HL-60 (cell line): ENCODE measurements around the gene GNS.

ENCODE experiments used
- DNase-seq, 2 experiments: peaks; one replicate each; pipeline ENCODE4 v3.0.0-alpha.2; 2010 to 2020; ENCODE audit warnings: low read depth in 1 of 2, low spot score in 1 of 2
- H3K27ac ChIP-seq: fragments of 250-450 bp; sonication (Bioruptor Pico); replicated peaks from 2 replicates; pipeline ENCODE4 v1.5.1; 2020; ENCODE audit warnings: mild to moderate bottlenecking, moderate library complexity
- H3K27me3 ChIP-seq: fragments of 250-450 bp; sonication (Bioruptor Pico); 2 replicates; pipeline ENCODE4 v1.5.1; 2021; ENCODE audit warnings: mild to moderate bottlenecking, moderate library complexity; ENCODE audit not compliant: insufficient read depth, poor library complexity, severe bottlenecking
- H3K4me3 ChIP-seq: replicated peaks from 2 replicates; pipeline ENCODE4 v1.5.1; 2011; ENCODE audit warnings: mild to moderate bottlenecking, control low read depth, low read length; ENCODE audit not compliant: insufficient read depth
- CTCF ChIP-seq: IDR thresholded peaks from one replicate; pipeline ENCODE4 v1.5.1; 2011; ENCODE audit warnings: low read length, control low read depth, inconsistent platforms; ENCODE audit not compliant: insufficient read depth
- GABPA ChIP-seq: IDR thresholded peaks from 2 replicates; pipeline ENCODE4 v1.6.1; 2012; ENCODE audit warnings: low read depth
- POLR2AphosphoS5 ChIP-seq: IDR thresholded peaks from 2 replicates; pipeline ENCODE4 v1.6.1; 2012; ENCODE audit warnings: low read depth
- REST ChIP-seq: IDR thresholded peaks from 2 replicates; pipeline ENCODE4 v1.6.1; 2012; ENCODE audit warnings: low read depth; ENCODE audit not compliant: insufficient replicate concordance
- SPI1 ChIP-seq: IDR thresholded peaks from 2 replicates; pipeline ENCODE4 v1.6.1; 2012; ENCODE audit warnings: low read depth, mild to moderate bottlenecking, borderline replicate concordance

GNS gene

GRCh38 chr12:64745259-64745807, 13.9 kb downstream of the GNS start:
- H3K27ac ChIP-seq, result no peak overlapping the region
- no peak overlapping the region for H3K4me3 ChIP-seq
- no peak for DNase-seq
- TF ChIP-seq POLR2AphosphoS5 (no peak), SPI1 (no peak), GABPA (no peak), REST (no peak), CTCF (no peak)
- no peaks in the 10 kb centered on the region for H3K27me3 ChIP-seq

GRCh38 chr12:64744422-64745258, 14.6 kb downstream of the GNS start:
- Histone ChIP-seq H3K4me3 (no peak overlapping the region), H3K27ac (no peak overlapping the region), H3K27me3 (no peaks in the 10 kb centered on the region)
- no peak for DNase-seq
- no peak for TF ChIP-seq CTCF
- TF ChIP-seq POLR2AphosphoS5, result no peak
- TF ChIP-seq GABPA, result no peak
- TF ChIP-seq REST, result no peak
- TF ChIP-seq SPI1, result no peak

- H3K27me3 ChIP-seq, result no peaks in the 10 kb centered on the region
- TF ChIP-seq GABPA (no peak), POLR2AphosphoS5 (no peak), CTCF (no peak), REST (no peak), SPI1 (no peak)
- H3K4me3 ChIP-seq, result no peak overlapping the region
- H3K27ac ChIP-seq, result no peak overlapping the region
- DNase-seq, result no peak
Measured at GRCh38 chr12:64743206-64743605, 16.0 kb downstream of the GNS start.
